HG03045 (cell line): ENCODE measurements around the gene ZNF784.
"Not testable (repeated sequence)": the region's sequence is repeated elsewhere in the genome, so short reads cannot be mapped to it uniquely, and the experiment has no call there.

Source experiments
- ATAC-seq: cut with Tn5 transposase; IDR thresholded peaks from one replicate; pipeline ENCODE4 v1.9.1; 2021; ENCODE audit warnings: mild to moderate bottlenecking, moderate library complexity; ENCODE audit not compliant: unreplicated experiment

ZNF784 gene

GRCh38 chr19:55586976-55587668 is 37.2 kb downstream of the ZNF784 start:
- peak; percentile 82 for ATAC-seq

- ATAC-seq = no peak
Observed at GRCh38 chr19:55585658-55586339, 38.6 kb downstream of the ZNF784 start.

GRCh38 chr19:55584871-55585270 is 39.5 kb downstream of the ZNF784 start:
- no peak for ATAC-seq

- ATAC-seq = not testable (repeated sequence)
Observed at GRCh38 chr19:55583897-55584296, 40.5 kb downstream of the ZNF784 start.

DNA sequence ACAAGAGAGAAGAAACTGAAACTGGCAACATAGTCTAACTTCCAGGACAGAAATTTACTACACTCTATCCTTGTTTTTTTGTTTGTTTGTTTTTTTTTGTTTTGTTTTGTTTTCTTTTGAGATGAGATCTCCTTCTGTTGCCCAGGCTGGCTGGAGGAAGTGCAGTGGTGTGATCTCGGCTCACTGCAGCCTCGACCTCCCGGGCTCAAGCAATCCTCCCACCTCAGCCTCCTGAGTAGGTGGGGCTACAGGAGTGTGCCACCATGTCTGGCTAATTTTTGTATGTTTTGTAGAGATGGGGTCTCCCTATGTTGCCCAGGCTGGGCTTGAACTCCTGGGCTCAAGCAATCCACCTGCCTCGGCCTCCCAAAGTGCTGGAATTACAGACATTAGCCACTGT is 42.1 kb downstream of the ZNF784 start:
- ATAC-seq = not testable (repeated sequence)

- ATAC-seq = no peak
Observed at GRCh38 chr19:55581823-55582223, 42.5 kb downstream of the ZNF784 start.

GRCh38 chr19:55581145-55581822 is 43.1 kb downstream of the ZNF784 start:
- ATAC-seq = no peak

DNA sequence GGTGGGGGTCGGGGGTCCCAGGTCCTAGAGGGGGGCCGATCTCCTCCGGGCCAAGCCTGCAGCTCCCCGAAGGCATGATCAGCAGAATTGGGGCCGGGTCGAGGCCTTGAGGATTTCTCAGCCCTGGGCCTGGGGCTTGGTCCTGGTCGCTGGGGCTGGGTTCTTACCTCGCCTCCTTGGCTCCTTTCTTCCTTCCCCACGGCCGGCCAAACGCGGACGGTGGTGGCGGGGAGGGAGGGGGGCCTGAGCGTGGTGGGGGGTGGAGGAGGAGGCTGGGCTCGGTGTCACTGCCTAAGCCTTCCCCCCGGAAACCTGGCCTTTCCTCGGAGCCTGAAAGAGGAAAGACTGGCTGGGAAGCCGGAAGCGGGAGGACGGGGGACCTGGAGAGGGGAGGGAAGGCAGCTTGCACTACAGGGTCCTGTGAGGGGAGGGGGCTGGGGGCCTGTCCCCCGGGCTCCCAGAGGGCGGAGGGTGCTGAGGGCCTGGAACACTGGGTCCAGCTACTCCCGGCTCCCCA is 43.7 kb downstream of the ZNF784 start, which contains the start of gene ZNF579:
Gene ZNF579, minus strand, starts transcription at position 221 of the 517 bp plus-strand sequence. CDS start 1,209 bp downstream, outside the sequence.
- ATAC-seq = peak; percentile 37

DNA sequence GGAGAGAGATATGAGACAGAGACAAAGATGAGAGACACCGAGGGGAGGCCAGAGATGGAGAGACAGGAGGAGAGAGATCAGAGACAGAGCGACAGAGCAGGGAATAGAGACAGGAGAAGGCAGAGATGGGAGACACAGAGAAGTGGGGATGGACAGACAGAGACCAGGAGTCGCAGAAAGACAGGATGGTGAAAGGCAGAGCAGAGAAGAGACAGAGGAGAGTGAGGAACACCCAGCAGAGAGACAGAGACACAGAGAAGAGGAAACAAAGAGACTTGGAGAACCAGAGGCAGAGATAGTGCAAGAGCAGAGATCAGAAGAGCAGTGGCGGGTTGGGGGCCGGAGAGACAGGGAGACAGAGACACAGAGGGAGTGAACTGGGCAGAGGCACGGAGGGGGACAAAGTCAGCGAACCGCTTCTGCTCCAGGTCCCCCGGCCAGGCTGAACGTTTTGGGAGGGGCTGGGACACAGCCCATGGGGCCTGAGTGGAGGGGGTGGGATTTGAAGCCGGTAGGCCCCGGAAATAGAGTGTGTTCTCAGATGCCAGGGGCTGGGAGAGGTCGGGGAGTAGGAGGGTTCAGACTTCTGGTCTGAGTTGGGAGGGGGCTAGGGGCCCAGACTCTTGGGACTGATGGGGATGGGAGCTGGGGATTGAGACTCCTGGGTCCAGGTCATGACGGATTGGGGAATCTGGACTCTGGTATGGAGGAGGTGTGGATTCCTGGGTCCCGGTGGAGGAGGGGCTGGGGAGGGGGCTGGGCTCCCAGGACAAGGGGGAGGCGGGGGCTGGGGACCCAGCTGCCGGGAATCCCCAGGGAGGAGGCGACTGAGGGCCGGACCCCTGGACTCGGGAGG is 44.4 kb downstream of the ZNF784 start:
- peak; percentile 25 for ATAC-seq

DNA sequence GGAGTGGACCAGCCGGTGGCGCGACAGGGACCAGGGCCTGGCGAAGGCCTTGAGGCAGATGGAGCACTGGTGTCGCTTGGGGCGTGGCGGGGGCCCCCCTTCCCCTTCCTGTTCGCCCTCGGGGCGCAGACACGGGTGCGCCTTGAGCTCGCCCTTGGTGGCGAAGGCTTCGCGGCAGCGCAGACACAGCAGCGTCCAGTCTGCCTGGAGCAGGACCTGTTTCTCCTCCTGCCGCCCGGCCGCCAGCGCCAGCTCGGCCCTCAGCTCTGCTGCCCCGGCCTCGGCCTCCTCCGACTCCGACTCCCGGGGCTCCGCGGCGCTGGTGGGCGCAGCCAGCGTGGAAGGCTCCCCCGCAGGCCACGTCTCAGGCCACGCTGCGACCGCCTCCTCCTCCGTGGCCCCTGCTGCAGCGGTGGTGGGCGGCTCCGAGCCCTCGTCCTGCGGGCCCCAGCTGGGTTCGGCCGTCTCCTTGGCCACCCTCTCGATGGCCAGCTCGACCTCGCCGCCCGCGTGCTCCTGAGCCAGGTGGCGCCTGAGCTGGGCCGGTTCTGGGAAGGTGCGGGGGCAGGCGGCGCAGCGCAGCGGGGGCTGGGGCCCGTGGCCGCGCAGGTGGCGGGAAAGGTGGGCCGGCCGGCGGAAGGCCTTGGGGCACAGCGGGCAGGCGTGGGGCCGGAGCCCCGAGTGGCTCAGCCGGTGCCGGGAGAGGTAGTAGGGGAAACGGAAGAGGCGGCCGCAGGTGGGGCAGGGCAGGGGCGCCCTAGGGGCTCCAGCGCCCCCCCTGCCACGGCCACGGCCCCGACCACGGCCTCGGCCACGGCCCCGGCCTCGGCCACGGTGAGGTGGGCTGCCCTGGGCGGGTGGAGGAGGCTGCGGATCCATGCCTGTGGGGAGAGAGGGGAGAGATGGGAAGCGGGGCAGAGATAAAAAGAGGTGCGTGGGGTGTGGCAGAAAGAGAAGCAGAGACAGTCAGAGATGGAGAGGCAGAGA is 45.3 kb downstream of the ZNF784 start:
- ATAC-seq = no peak

GRCh38 chr19:55578031-55578760 is 46.2 kb downstream of the ZNF784 start:
- ATAC-seq = no peak

DNA sequence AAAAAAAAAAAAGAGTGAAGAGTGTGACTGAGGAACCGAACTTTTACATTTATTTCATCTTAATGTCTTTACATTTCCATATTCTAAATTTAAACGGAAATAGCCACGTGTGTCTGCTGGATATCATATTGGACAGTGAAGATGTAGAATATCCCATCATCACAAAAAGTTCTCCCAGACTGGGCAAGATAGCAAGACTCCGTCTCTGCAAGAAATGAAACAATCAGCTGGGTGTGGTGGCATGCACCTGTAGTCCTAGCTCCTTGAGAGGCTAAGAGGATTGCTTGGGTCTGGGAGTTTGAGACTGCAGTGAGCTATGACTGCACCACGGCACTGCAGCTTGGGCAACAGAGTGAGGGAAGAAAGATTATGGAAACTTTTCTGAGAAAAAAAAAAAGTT is 47.6 kb downstream of the ZNF784 start:
- no peak for ATAC-seq

GRCh38 chr19:55573929-55574328 is 50.4 kb downstream of the ZNF784 start:
- ATAC-seq = not testable (repeated sequence)
